ENCODE data around the gene SMOC2. TPM values are rescaled to one million over a fixed set of nuclear protein-coding genes. Genes with fewer than 3 reads are reported as not detected.
"Not testable (repeated sequence)": the region's sequence is repeated elsewhere in the genome, so short reads cannot be mapped to it uniquely, and the experiment has no call there.

Gene SMOC2
- total RNA-seq, 1 experiment from 2014 or later: 0.42 TPM

DNA sequence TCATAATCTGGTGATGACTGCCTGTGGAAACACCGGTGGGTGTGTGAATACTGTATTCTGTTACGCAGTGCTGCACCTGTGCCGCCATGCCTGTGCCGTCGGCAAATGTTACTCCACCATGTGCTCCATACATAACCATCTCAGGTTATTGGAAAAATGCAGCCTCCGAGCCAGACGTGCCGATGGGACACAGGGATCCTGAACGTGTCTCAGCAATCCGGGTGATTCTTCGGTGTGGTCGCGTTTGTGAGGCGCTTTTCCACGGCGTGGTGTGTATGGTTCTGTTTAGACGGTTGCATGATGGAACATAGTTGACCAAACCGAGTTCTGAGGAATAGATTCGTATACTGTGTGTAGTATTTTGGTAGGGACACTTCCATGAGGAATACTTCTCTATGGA lies 130.3 kb downstream of the SMOC2 start:
- H3K79me2 ChIP-seq (ENCODE audit: insufficient read depth, low read length): no peaks in the 10 kb centered on the region
- no peak for DNase-seq (ENCODE audit: low read depth, low spot score)
- ChIA-PET RAD21 (ENCODE audit: low non-redundant PET in 1 of 2, low total read pairs in 2 of 2, uncharacterized antibody in 2 of 2, unreplicated experiment in 2 of 2) (no interaction called here), CTCF (no interaction called here), POLR2A (no interaction called here)
- H3K4me1 ChIP-seq (ENCODE audit: control insufficient read depth in 1 of 2, insufficient read depth in 2 of 2, low read length in 2 of 2): peaks cover 0 to 4% of the 10 kb centered on the region in 2 experiments; a peak in 1 of 4 replicates
- no peaks in the 10 kb centered on the region for H3K9me3 ChIP-seq (ENCODE audit: control insufficient read depth in 1 of 2, insufficient read depth in 1 of 2, low read depth in 1 of 2, low read length in 2 of 2)
- intact Hi-C loops (cut with micrococcal nuclease): no loop called here
- H3K9ac ChIP-seq (ENCODE audit: low read length): no peak overlapping the region
- no peaks in the 10 kb centered on the region for H4K20me1 ChIP-seq (ENCODE audit: insufficient read depth)
- TF ChIP-seq ZBTB33 (IDR thresholded peaks at IDR 0.05; ENCODE audit: extremely low read depth, insufficient replicate concordance, low read length): no peak
- TF ChIP-seq, protein P1, sequence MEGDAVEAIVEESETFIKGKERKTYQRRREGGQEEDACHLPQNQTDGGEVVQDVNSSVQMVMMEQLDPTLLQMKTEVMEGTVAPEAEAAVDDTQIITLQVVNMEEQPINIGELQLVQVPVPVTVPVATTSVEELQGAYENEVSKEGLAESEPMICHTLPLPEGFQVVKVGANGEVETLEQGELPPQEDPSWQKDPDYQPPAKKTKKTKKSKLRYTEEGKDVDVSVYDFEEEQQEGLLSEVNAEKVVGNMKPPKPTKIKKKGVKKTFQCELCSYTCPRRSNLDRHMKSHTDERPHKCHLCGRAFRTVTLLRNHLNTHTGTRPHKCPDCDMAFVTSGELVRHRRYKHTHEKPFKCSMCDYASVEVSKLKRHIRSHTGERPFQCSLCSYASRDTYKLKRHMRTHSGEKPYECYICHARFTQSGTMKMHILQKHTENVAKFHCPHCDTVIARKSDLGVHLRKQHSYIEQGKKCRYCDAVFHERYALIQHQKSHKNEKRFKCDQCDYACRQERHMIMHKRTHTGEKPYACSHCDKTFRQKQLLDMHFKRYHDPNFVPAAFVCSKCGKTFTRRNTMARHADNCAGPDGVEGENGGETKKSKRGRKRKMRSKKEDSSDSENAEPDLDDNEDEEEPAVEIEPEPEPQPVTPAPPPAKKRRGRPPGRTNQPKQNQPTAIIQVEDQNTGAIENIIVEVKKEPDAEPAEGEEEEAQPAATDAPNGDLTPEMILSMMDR (IDR thresholded peaks at IDR 0.05 in 2 of 3, conservative IDR thresholded peaks at IDR 0.05 in 1 of 3; ENCODE audit: borderline replicate concordance in 1 of 3, insufficient read depth in 1 of 3, low read depth in 2 of 3, low read length in 2 of 3): no peak
- TF ChIP-seq, protein P2, sequence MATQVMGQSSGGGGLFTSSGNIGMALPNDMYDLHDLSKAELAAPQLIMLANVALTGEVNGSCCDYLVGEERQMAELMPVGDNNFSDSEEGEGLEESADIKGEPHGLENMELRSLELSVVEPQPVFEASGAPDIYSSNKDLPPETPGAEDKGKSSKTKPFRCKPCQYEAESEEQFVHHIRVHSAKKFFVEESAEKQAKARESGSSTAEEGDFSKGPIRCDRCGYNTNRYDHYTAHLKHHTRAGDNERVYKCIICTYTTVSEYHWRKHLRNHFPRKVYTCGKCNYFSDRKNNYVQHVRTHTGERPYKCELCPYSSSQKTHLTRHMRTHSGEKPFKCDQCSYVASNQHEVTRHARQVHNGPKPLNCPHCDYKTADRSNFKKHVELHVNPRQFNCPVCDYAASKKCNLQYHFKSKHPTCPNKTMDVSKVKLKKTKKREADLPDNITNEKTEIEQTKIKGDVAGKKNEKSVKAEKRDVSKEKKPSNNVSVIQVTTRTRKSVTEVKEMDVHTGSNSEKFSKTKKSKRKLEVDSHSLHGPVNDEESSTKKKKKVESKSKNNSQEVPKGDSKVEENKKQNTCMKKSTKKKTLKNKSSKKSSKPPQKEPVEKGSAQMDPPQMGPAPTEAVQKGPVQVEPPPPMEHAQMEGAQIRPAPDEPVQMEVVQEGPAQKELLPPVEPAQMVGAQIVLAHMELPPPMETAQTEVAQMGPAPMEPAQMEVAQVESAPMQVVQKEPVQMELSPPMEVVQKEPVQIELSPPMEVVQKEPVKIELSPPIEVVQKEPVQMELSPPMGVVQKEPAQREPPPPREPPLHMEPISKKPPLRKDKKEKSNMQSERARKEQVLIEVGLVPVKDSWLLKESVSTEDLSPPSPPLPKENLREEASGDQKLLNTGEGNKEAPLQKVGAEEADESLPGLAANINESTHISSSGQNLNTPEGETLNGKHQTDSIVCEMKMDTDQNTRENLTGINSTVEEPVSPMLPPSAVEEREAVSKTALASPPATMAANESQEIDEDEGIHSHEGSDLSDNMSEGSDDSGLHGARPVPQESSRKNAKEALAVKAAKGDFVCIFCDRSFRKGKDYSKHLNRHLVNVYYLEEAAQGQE (IDR thresholded peaks at IDR 0.05; ENCODE audit: low read depth): no peak
- TF ChIP-seq EZH2phosphoT487 (IDR thresholded peaks at IDR 0.05; ENCODE audit: borderline replicate concordance): no peak
- TF ChIP-seq CEBPB (IDR thresholded peaks at IDR 0.05; ENCODE audit: low read depth): no peak
- no peak for TF ChIP-seq TCF7L2 (IDR thresholded peaks at IDR 0.05; ENCODE audit: borderline replicate concordance, extremely low read depth, insufficient read depth, insufficient read length)
- TF ChIP-seq, protein P3, sequence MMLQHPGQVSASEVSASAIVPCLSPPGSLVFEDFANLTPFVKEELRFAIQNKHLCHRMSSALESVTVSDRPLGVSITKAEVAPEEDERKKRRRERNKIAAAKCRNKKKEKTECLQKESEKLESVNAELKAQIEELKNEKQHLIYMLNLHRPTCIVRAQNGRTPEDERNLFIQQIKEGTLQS (IDR thresholded peaks at IDR 0.05): no peak
- TF ChIP-seq CBX3 (IDR thresholded peaks at IDR 0.05; ENCODE audit: low read depth): no peak
- no peak for TF ChIP-seq SRF (IDR thresholded peaks at IDR 0.05; ENCODE audit: low read depth)
- TF ChIP-seq SIN3A (IDR thresholded peaks at IDR 0.05; ENCODE audit: low read depth): no peak
- no peak for TF ChIP-seq FOSL1 (IDR thresholded peaks at IDR 0.05; ENCODE audit: low read depth)
- no peak for TF ChIP-seq POLR2AphosphoS5 (IDR thresholded peaks at IDR 0.05; ENCODE audit: low read depth, low read length)
- TF ChIP-seq SP1 (IDR thresholded peaks at IDR 0.05; ENCODE audit: low read depth): no peak
- no peaks in the 10 kb centered on the region for H3K27me3 ChIP-seq (ENCODE audit: insufficient read depth, low read length)
- ATAC-seq: no peak
- BruUV-seq (replicated peaks): no TSS peak
- H3K9me2 ChIP-seq (ENCODE audit: insufficient read depth): no peaks in the 10 kb centered on the region
- H2AFZ ChIP-seq (ENCODE audit: low read depth, low read length, poor library complexity, severe bottlenecking): no peak overlapping the region
- H3K36me3 ChIP-seq (ENCODE audit: control insufficient read depth in 1 of 2, insufficient read depth in 2 of 2, low read length in 2 of 2): no peaks in the 10 kb centered on the region
- no peak overlapping the region for H3K4me2 ChIP-seq (ENCODE audit: low read length)
- no peak overlapping the region for H3K27ac ChIP-seq (ENCODE audit: low read depth, low read length)
- H3K4me3 ChIP-seq (replicated peaks in 1 of 2; ENCODE audit: low read depth in 1 of 2, low read length in 2 of 2): no peak overlapping the region

DNA sequence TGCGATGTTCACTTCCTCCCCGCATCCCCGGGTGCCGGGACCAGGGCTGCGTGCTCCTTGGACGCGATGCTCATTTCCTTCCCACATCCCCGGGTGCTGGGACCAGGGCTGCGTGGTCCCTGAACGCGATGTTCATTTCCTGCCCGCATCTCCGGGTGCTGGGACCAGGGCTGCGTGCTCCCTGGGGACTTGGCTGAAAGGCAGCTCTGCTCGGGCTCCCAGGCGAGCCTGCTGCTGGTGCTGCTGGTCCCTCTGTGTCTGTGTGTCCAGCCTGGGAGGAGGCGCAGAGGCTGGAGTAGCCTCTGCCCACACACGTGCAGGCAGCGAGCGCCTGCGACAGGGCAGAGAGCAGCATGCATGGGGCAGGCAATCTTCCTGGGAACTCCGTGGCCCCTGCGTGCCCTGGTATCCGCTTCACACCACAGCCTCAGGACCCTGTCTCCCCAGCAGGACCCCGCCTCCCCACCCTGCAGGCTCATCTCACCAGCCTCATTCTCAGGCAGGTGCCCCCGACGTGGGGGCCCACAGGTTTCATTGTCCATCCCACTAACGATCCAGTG lies 132.4 kb downstream of the SMOC2 start:
- H3K4me3 ChIP-seq (replicated peaks in 1 of 2; ENCODE audit: low read depth in 1 of 2, low read length in 2 of 2); H3K9ac ChIP-seq (ENCODE audit: low read length); intact Hi-C loops (cut with micrococcal nuclease); H3K9me2 ChIP-seq (ENCODE audit: insufficient read depth); H4K20me1 ChIP-seq (ENCODE audit: insufficient read depth); RAD21 ChIA-PET (ENCODE audit: low non-redundant PET in 1 of 2, low total read pairs in 2 of 2, uncharacterized antibody in 2 of 2, unreplicated experiment in 2 of 2); H3K9me3 ChIP-seq (ENCODE audit: control insufficient read depth in 1 of 2, insufficient read depth in 1 of 2, low read depth in 1 of 2, low read length in 2 of 2); BruUV-seq (replicated peaks); H2AFZ ChIP-seq (ENCODE audit: low read depth, low read length, poor library complexity, severe bottlenecking); H3K79me2 ChIP-seq (ENCODE audit: insufficient read depth, low read length); H3K36me3 ChIP-seq (ENCODE audit: control insufficient read depth in 1 of 2, insufficient read depth in 2 of 2, low read length in 2 of 2); H3K4me1 ChIP-seq (ENCODE audit: control insufficient read depth in 1 of 2, insufficient read depth in 2 of 2, low read length in 2 of 2); H3K4me2 ChIP-seq (ENCODE audit: low read length); H3K27me3 ChIP-seq (ENCODE audit: insufficient read depth, low read length); CTCF ChIA-PET; DNase-seq (ENCODE audit: low read depth, low spot score); POLR2A ChIA-PET; ATAC-seq; H3K27ac ChIP-seq (ENCODE audit: low read depth, low read length): not testable (repeated sequence)
